VCaP (cell line): ENCODE data around the gene ZBTB9.

Source experiments
- H3K27ac ChIP-seq: fragments of 450-650 bp; 2 replicates; pipeline ENCODE4 v1.5.1; 2017
- TF ChIP-seq, protein P1 (sequence below): fragments of 450-650 bp; conservative IDR thresholded peaks from 2 replicates; pipeline ENCODE4 v1.5.1; 2017; ENCODE audit warnings: mild to moderate bottlenecking, moderate library complexity

ZBTB9 gene

DNA sequence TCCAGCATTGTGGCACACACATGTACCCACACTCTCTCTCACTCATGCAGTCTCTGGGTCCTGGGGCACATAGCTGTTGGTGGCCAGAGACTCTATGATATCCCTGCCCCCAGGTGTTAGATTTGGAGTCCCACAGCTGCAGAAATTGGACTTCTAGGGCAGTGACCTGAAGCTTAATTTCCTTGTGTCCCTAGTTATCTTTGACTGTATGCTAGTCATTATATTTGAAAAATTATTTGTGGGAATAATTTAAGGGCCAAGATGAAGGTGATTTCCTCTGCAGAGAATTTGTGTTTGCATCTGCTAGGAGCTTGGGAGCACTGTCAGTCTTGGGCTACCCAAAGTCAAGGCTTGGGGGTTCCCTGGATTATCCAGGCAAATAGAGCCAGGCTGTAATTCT is 50.1 kb downstream of the ZBTB9 start:
- TF ChIP-seq, protein P1, sequence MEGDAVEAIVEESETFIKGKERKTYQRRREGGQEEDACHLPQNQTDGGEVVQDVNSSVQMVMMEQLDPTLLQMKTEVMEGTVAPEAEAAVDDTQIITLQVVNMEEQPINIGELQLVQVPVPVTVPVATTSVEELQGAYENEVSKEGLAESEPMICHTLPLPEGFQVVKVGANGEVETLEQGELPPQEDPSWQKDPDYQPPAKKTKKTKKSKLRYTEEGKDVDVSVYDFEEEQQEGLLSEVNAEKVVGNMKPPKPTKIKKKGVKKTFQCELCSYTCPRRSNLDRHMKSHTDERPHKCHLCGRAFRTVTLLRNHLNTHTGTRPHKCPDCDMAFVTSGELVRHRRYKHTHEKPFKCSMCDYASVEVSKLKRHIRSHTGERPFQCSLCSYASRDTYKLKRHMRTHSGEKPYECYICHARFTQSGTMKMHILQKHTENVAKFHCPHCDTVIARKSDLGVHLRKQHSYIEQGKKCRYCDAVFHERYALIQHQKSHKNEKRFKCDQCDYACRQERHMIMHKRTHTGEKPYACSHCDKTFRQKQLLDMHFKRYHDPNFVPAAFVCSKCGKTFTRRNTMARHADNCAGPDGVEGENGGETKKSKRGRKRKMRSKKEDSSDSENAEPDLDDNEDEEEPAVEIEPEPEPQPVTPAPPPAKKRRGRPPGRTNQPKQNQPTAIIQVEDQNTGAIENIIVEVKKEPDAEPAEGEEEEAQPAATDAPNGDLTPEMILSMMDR: no peak
- no peak overlapping the region for H3K27ac ChIP-seq

DNA sequence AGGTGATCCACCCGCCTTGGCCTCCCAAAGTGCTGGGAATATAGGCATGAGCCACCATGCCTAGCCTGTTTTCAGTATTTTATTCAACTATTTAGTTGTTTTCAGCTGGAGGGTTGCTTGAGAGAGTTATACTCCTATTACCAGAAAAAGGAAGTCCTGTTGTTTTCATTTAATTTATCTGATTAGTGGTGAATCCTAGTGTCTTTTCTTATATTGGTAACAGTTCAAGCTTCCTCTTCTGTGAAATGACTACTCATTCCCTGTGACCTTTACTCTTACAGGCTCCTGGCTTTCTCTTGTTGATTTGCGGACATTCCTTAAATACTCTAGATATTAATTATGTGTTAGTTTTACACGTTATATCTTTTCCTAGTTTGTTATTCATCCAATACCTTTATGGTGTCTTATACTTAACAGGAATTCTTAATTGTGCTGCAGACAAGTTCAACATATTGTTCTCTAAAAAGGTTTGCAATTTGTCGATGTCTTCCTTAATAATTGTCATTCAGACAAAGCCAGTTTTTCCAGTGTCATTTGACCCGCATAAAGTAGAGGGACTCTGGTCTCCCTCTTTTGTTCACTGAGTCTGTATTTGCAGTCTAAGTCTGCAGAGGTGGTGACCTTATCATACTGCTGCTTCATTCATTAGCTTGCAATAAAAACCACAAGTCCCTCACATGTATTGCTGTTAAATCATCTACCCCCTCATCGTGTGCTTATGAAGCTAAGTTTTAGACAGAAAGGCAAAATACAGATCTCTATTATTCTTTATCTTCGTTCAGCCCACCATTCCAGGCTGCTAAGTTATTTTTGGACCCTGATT is 51.4 kb downstream of the ZBTB9 start:
- no peak overlapping the region for H3K27ac ChIP-seq
- TF ChIP-seq, protein P1: no peak
